NOMO-1 treated with DMSO at 0.1 percent for 48 hours (cell line): ENCODE results near the gene PODXL.
A peak's percentile ranks its signal among the peaks of the same experiment; 100 is the strongest.

Source experiments
- DNase-seq: peaks from one replicate; lab custom pipeline; 2025; ENCODE audit not compliant: unreplicated experiment; lab: John Stamatoyannopoulos, UW

PODXL gene

DNA sequence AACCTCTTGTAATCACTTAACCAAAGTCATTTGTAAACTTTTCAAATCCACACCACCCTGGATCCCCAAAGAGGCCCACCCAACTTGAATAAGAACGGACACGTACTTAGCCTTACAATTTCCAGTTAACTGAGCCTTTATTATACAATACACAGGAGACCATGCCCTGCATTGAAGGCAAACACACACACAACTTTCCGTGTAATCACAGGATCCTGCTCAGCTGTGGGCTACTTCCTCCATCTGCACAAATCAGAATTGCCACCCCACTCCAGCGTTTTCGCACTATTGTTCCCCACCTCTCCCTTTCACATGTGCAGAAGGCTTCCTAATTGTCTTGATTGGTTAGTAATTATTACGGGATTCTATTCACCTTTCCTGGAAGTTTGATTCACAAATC, 12.1 kb upstream of the PODXL start:
- DNase-seq: no peak

DNA sequence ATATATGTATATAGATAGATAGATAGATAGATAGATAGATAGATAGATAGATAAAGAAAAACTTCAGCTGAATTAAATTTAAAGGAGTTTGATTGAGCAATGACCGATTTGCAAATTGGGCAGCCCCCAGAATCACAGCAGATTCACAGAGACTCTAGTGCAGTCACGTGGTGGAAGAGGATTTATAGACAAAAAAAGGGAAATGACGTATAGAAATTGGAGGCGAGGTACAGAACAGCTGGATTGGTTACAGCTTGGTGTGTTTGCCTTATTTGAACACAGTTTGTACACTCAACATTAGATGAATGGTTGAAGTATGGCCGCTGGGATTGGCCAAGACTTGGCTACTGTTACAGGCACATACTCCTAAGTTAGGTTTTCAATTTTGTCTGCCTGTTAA, 8.2 kb upstream of the PODXL start:
- no peak for DNase-seq

DNA sequence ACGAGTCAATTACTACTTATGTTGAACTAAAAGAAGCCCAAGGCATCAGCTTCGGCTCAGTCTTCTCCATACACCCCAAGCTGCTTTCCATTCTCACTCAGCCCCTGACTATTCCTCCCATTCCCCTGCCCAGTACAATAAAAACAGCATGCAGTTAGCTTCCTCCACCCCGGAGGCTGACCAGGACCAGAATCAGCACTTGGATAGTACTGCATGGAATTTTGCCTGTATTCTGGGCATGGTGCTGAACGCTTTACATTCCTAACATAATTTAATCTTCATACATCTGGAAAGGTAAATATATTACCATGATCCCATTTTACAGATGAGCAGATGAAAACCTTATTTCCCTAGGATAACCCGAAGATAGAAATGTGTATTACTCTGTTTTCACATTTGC, 7.5 kb upstream of the PODXL start:
- DNase-seq: no peak

DNA sequence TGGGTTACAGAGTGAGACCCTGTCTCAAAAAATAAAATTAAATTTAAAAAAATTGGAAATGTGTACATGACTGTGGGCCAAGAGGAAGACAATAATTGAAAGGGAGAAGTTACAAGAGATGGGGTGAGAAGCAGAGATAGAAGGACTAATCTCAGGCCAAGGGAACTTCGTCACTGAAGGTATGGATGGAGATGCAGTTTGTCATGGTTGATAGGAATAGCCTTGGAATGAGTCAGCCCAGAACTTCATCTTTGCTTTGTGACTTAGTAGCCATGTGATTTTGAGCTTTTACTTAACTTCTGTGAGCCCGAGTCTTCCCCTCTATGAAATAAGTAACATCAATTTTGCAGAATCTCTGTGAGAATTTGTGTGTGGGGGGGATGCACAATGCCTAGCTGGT, 6.5 kb upstream of the PODXL start:
- DNase-seq: no peak

DNA sequence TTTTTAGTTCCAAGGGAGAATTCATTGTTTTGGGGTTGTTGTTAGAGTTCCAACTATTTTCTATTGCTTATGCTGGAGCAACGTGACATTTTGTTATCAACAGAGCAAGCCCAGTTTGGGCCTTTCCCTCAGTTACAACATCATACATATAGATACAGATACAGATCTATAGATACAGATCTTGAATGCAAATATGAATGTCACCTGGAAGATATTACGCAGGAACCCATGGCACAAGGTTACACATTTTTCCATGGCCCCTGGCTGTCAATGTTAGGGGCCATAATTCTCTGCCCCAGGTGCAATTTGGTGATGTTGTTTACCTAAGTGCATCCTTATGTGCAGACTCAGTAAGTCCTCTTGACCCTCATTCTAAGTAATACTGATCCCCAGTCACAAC, 3.6 kb upstream of the PODXL start:
- no peak for DNase-seq

DNA sequence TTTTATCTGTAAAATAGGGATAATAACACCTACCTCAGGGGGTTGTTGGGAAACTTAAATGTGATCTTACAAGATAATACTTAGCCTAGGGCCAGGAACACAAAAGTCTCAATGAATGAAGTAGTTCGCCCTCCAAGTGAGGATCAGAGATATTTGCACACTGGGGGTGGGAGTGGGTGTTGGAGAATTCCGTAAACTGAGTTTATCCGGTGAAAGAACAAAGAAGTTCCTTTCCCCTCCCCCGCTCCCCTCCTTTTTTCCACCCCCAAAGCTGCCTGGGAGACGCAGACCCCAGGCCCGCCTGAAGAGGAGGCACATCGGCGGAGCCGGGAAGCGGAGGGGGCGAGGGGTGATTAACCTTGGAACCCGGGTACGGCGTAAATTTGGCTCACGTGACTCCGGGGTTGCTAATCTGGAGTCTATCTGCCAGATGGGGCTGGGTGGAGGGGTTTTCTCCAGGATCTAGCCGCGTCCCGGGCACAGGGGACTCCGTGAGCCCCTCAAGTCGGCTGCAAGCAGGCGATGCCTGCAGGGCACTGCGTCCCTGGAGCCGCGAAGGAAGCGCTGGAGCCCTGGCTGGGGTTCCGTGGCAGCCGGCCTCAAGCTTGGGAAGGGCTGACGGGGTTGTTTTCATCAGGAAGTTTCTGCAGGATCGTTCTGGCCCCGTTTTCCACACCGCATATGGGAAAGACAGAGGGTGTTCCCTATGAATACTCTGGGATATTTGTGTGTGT, 1.4 kb upstream of the PODXL start:
- DNase-seq: no peak

DNA sequence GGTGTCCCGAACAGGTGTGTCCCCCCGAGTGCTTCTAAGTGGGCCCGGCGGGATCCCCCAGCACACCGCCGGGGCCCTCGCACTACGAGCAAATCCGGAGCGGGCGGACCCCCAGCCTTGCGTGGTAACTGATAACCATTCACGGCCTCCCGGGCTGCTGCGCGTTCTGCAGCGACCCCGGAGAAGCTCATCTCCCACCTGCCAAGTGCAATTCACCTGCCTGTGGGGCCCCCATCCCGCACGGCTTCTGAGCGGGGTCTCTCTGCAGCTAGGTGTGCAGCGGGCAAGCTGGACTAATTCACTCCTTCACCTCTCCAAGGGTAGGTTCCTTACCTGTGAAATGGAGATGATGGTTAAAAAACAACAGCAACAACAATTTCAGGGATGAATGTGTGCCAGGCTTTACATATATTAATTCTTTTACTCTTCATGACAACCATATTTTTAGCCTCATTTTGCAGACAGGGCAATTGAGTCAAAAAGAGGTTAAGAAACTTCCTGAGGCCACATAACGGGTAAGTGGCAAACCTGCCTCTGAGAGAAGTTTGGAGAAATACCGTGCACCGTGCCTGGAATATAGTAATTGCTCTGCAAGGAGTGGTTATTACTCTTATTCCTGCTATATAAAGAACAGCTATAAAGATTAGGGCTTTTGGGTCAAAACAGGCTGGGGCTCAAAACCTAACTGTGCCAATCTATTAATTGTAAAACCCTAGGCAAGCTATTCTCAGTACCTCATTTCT, 652 bp upstream of the PODXL start:
- no peak for DNase-seq

DNA sequence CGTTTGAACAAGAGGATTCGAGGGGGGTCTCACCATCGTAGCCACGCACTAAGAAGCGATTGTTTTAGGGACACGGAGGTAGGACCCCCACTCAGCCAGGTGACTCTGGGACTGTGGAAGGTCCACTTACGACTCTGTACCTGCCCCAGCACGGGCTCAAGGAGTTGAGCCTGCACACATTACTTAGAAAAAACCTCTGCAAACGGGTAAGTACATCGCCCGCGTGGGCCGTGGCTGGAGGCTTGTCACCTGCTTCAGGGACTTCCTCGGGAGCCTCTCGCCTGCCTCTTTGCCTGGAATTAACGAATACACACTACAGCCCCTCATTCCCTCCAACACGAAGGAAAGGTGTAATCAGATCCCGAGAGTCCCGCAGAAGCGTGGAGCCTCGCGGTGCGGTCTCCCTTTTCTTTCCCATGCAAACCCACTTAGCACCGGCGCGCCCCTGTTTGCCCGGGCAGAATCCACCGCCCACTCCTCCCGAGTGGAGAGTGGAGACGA, 826 bp downstream of the PODXL start:
- DNase-seq: no peak

DNA sequence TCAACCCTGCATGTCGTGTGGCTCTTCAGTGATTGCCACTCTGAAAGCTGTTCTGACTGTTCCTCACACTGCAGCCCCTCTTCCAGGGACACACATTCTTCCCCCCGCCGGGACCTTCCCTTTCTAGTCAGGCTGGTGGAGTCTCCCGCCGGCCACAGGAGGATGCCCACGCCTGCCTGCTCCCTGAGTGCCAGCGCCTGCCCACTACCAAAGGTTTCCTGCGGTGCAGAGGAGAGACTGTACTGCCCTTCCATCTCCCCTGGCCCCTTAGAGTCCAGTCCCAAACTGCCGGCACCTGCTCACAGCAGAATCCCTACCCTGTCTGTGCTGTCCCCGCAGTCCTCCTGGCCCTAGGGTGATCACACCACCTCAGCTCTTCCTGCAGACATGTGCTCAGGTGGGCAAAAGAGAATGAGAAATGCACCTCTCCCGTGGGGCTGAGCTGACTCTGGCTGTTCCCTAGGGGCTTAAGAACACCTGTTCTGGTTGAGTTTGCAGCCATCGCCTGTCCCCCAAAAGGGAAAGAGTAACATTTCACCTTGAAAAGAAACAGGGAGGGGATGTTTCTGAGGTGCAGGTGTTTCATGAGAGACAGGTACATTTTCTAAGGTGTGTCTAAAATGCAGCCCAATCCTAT, 1.4 kb downstream of the PODXL start:
- no peak for DNase-seq

DNA sequence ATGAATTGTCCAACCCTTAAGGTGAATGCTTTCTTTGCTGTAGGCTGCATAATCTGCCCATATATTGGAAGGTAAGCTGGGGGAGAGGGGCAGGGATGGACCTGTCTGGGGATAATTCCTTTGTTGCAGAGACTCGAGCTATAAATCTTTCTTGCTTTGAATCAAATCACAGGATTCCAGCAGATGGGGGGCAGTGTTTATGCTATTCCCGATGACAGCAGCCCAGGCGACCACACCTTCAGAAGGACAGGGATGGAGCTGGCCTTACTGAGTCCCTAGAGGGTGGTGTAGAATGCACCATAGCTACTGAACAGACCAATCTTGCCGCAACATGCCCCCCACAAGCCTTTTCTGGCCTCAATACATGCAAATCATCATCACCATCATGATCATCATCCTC, 2.5 kb downstream of the PODXL start:
- DNase-seq: no peak

DNA sequence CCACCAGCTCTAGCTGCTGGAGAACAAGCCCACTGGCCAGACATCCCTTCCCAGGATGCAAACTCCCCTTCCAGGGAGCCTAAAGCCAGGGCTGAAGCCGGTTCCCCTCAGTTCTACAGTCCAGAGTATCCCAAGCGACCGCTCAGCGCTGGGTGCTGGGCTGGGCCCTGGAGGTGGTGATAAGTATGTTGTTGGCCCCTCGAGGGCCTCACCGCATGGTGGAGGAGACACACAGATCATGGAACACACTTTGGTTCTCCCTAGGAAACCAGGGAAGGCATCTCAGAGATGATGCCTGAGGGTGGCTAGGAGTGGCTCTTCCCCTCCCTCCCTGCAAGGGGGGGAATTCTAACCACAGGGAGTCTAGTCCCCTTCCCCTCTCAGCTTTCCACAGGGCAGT, 4.4 kb downstream of the PODXL start:
- no peak for DNase-seq

DNA sequence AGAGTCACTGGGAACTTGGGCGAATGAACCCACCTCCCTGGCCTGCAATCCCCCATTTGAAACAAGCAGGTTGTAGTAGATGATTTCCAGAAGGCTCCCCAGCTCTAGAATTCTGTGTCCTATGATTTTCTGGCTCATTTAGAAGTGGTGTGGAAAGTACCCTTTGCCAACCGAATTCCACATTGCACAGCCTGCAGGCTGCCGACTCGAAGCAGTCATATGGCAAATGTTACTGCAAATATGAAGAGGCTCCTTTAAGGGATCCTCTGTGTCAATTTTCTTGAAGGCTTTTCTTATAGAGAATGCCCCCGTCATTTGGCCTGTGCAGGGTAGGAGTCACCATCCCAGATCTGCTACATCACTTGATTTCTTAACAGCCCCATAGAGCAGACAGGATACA, 5.6 kb downstream of the PODXL start:
- DNase-seq: no peak

DNA sequence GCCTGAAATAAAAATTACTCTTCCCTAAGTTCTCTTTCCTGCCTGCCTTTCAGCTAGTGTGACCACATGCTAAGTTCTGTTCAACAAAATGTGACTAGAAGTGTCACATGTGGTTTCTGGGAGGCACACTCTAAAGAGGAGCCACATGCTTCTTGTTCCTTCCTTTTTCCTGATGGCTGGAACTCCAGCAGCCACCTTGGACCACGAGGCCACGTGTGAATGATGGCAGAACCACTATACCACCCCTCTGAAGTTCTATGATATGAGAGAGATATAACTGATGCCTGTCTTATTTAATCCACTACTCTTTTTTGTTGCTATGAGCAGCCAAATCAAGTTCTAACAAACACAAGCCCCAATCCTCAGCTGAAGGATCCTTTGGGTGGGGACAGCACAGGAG, 8.1 kb downstream of the PODXL start:
- no peak for DNase-seq

DNA sequence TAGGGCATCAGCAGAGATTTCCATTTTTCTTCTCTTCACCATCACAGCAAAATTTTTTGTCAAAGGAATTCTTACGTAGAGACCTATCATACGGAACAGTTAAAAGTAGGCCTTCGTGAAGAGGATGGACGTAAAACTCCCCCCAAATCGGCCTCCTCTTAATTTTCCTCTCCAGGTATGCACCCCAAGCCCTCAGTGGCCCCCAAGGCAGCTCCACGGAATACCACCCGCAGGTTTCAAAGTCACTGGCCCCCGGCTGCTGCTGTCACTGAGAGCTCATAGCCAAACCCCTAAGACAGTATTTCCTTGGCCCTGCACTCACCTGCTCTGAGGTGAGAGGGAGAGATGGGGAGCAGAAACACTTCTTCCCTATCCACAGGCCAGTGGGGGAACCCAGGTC, 8.8 kb downstream of the PODXL start:
- no peak for DNase-seq

DNA sequence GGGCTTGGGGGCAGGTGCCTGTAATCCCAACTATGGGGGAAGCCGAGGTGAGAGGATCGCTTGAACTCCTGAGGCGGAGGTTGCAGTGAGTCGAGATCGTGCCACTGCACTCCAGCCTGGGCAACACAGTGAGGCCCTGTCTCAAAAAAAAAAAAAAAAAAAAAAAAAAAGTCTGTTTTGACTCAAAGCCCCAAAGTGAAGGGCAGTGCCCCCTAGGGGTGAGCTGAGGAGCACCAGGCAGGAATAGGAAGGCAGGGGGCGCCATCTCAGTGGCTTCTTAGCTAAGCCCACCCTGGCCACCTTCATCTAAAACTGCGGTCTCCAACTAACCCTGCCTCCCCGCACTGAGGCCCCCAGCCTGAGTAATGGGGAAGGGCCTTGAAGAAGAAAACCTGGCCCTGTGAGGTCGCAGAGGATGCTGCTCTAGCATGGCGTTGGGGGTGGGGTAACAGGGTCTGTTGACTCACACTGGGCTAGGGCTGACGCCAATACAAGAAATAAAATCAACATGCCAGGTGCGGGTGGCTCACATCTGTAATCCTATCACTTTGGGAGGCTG, 9.8 kb downstream of the PODXL start:
- DNase-seq: peak; percentile 1

DNA sequence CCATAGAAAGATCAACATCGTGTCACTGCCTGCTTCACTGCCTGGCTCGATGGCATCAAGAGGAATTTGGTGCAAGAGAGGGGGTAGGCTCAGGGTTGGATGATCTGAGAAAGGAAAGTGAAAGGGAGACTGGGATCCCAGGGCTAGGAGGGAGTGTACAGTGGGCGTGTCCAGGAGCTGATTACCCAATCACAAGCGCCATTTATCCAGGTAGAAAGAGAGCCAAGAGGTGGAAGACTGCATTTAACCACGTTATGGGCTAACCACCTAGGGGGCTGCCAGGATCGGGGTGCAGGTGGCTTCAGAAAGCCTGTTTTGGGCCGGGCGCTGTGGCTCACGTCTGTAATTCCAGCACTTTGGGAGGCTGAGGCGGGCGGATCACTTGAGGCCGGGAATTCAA, 10.3 kb downstream of the PODXL start:
- no peak for DNase-seq

DNA sequence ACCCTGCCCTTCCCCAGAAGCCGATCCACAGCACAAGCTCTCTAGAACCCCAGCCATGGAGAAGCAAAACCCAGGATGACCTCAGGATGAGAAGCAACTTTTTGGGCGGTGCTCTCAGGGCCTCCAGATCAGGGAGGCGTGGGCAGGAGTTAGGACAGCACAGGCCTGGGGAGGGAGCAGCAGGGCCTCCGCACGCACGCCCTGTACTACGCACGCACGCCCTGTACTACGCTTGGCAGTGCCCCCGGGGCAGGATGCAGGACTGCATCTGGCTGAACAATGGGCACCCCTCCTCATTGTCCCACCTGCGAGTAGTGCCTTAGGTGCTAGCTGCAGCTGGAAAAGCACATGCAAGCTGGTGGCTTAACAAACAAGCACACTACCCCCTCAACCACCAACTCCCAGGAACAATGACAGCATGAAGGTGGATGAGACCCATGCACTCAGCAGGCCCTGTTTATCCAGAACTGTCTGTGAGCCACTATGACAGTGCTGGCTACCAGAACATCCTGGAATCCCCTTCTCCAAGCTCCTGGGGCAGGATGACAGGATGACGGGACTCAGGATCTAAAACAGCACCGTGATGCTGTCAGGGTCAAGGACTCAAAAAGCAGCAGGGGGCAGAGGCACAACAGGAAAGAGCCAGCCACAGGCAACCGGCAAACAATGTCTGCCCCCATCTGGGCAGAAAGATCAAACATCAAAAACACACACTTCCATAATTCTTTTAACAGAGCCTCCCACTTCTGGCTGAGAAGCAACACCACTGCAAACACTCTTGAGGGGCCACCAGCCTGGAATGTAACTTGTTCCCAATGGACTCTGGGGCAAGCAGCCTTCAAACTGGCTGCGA, 11.8 kb downstream of the PODXL start:
- no peak for DNase-seq

DNA sequence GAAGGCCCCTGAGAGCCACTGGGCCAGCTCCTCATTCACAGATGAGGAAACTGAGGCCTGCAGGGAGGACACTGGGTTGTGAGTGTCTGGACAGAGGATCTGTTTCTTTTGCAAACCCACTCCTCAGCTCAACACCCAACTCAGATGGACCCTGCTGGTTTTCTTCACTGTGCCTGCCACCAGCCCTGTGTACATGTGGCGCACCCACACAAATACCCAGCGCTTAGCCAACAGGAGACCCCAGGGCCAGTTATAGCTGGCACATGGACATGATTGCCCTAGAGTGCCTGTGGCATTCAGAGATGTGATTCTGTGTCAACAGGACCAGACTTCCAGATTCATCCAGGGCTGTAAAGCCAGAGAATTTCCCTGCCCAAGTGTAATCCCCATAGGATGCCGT, 12.4 kb downstream of the PODXL start:
- no peak for DNase-seq

DNA sequence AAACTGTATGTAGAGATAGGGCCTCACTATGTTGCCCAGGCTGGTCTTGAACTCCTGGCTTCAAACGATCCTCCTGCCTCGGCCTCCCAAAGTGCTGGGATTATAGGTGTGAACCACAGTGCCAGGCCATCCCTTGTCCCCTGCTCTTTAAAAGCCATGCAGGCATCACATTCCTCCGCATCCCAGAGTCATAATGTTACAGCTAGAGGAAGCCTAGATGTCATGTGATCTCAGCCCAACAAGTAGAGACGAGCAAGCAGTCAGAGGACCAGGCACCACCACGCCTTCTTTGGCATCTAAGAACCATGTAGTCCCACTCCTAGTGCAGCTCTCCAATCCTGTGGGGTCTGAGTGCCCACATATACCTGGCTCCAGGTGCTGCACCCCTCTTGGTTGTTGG, 13.1 kb downstream of the PODXL start:
- DNase-seq: no peak

DNA sequence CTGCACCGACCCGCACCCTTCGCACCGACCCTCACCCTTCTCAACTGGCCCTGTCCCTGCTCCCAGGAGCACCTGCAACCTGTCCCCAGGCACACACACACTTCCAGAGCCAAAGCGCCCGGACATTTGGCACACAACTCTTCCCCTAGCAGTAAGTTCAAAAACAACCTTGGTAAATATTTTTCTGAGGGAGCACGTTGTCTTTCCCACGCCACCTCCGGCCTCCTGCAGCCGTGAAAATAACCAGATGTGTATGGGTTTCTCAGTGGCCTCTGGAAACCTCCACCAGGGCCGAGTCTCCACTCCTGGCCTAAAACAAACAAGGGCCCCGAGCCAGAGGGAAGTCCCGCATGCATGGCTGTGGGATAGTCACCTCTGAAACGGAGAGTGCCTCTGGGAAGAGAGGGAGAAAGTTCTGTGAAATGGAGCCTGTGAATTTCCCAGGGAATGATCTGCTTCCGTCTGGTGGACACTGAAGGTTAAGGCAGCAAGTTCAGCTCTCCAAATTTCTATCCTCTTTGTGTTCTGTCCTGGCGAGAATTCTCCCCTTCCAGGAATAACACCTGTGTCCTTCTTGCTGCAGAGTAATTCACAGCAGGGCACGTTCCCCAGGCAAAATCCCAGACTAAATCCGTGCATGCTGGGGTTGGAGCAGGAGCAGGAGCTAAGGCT, 15.8 kb downstream of the PODXL start:
- DNase-seq: no peak

DNA sequence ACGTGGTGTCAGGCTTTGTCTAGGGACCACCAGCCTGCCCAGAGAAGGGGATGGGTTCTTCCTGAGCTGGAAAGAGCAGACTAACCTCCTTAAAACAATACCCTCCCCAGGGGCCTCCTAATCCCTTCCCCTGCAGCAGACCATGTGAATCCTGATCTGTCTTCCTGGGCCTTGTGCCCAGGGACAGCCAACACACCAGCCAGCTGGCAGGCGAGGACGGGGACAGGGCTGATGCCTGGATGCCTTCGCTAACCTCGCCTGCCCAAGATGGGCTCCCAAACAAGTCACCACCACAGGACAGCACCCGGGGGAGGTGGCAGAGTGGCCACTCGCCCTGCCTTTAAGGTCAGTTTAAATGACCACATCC, 17.6 kb downstream of the PODXL start:
- DNase-seq: no peak
